ENCODE measurements around the gene PPP6R2. TPM values are rescaled to one million over a fixed set of nuclear protein-coding genes. Genes with fewer than 3 reads are reported as not detected.
"Not testable (repeated sequence)": the region's sequence is repeated elsewhere in the genome, so short reads cannot be mapped to it uniquely, and the experiment has no call there.

PPP6R2 gene
- total RNA-seq, 1 experiment from 2014 or later = 60.6 TPM

DNA sequence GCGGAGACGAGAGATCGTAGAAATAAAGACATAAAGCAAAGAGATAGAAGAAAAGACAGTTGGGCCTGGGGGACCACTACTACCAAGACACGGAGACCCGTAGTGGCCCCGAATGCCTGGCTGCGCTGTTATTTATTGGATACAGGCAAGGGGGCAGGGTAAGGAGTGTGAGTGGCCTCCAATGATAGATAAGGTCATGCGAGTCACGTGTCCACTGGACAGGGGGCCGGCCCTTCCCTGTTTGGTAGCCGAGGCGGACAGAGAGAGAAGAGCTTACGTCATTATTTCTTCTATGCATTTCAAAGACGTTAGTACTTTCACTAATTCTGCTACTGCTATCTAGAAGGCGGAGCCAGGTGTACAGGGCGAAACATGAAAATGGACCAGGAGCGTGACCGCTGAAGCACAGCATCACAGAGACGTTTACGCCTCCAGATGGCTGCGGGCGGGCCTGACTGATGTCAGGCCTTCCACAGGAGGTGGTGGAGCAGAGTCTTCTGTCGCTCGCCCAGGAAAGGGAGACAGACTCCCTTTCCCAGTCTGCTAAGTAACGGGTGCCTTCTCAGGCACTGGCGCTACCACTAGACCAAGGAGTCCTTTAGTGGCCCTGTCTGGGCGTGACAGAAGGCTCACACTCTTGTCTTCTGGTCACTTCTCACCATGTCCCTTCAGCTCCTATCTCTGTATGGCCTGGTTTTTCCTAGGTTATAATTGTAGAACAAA lies 24.8 kb downstream of the PPP6R2 start:
- no peak overlapping the region for H3K4me3 ChIP-seq
- DNase-seq = no peak
- H3K36me3 ChIP-seq = peaks cover 46% of the 10 kb centered on the region
- no peaks in the 10 kb centered on the region; the same call in 1 of the 2 replicates for H3K9me3 ChIP-seq (replicated peaks)
- no peak overlapping the region for H3K27ac ChIP-seq
- no peaks in the 10 kb centered on the region for H3K4me1 ChIP-seq
- H3K27me3 ChIP-seq = no peaks in the 10 kb centered on the region

DNA sequence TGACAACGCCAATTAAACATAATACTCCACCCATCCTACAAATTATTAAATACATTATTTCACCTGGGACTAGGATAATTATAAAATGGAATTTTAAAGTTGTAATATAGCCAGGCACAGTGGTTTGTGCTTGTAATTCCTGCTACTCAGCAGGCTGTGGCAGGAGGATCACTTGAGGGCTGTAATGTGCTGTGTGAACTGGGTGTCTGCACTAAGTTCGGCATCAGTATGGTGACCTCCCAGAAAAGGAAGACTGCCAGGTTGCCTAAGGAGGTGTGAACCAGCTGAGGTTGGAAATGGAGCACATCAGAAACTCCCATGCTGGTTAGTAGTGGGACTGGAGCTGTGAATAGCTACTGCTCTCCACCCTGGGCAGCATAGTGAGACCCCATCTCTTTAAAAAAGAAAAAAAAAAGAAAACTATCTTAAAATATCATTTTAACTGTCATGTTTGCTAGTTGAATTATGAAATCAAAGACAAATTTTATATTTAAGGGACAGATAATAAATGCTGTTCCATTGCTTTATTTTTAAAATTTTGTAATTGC lies 28.0 kb downstream of the PPP6R2 start:
- no peak overlapping the region for H3K4me3 ChIP-seq
- peaks cover 64% of the 10 kb centered on the region for H3K36me3 ChIP-seq
- no peak overlapping the region for H3K27ac ChIP-seq
- H3K9me3 ChIP-seq (replicated peaks) = no peaks in the 10 kb centered on the region; the same call in 1 of the 2 replicates
- no peaks in the 10 kb centered on the region for H3K27me3 ChIP-seq
- no peak for DNase-seq
- no peaks in the 10 kb centered on the region for H3K4me1 ChIP-seq

DNA sequence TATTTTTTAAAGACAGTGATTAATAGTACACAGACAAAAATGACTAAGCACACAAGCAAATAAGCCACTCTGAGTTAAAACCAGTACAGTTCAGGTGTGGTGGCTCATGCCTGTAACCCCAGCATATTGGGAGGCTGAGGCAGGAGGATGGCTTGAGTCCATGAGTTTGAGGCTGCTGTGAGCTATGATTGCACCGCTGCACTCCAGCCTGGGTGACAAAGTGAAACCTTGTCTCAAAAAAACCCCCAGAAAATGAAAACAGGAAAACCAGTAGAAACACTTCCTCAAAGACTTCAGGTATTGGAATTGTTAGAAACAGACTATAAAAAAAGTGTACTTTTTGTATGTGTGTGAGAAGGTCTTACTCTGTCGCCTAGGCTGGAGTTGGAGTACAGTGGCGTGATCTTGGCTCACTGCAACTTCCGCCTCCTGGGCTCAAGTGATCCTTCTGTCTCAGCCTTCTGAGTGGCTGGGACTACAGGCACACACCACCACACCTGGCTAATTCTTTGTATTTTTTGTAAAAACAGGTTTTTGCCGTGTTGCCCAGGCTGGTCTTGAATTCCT lies 33.0 kb downstream of the PPP6R2 start:
- Histone ChIP-seq H3K9me3 (replicated peaks) (0 out of 2 replicates have a peak, but pooled peaks cover 4% of the 10 kb centered on the region), H3K27ac (no peak overlapping the region), H3K4me3 (no peak overlapping the region), H3K36me3 (peaks cover 80% of the 10 kb centered on the region), H3K4me1 (no peaks in the 10 kb centered on the region), H3K27me3 (no peaks in the 10 kb centered on the region)
- DNase-seq = no peak

DNA sequence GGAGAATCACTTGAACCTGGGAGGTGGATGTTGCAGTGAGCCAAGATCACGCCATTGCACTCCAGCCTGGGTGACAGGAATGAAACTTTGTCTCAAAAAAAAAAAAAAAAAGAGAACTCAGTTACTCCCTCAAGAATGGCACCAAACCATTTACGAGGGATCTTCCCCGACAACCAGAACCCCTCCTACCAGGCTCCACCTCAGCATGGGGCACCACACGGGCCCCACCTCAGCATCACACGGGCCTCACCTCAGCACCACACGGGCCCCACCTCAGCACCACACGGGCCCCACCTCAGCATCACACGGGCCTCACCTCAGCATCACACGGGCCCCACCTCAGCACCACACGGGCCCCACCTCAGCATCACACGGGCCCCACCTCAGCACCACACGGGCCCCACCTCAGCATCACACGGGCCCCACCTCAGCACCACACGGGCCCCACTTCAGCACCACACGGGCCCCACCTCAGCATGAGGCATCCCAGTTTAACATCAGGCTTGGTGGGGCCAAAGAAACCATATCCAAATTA lies 38.0 kb downstream of the PPP6R2 start:
- not testable (repeated sequence) for H3K4me1 ChIP-seq; H3K27ac ChIP-seq; H3K27me3 ChIP-seq; H3K9me3 ChIP-seq (replicated peaks); DNase-seq; H3K4me3 ChIP-seq
- H3K36me3 ChIP-seq = peaks cover 51% of the 10 kb centered on the region

DNA sequence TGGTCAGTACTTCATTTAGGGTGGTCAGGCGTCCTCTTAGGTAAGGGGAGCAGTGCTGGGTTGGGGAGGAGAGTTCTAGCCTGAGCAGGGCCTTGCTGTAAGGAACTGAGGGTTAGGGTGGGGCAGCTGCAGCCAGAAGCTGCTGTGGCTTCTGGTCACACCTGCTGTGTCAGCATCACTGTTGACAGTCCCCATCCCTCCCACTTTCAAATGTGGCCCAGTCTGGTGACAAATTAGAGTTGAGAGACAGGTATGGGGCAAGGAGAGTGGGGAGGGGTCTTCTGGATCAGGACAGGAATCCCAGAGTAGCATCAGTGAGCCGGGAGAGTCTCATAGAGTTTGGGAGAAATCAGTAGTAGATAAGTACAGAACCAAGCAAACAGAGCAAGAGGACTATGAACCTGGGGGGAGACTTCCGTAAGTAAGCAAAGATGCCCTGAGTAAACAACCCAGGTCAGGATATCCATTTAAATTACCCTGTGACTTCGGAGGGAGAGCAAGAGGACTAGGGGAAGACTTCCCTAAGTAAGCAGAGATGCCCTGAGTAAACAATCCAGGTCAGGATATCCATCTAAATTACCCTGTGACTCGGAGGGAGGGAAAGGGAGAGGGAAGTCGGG lies 53.7 kb downstream of the PPP6R2 start:
- Histone ChIP-seq H3K27ac (no peak overlapping the region), H3K27me3 (no peaks in the 10 kb centered on the region), H3K4me3 (no peak overlapping the region), H3K4me1 (peaks cover 9% of the 10 kb centered on the region; the same call in 1 of the 2 replicates), H3K9me3 (replicated peaks) (no peaks in the 10 kb centered on the region), H3K36me3 (peaks cover 50% of the 10 kb centered on the region)
- peak in 1 of 2 experiments; percentile 39 for DNase-seq

DNA sequence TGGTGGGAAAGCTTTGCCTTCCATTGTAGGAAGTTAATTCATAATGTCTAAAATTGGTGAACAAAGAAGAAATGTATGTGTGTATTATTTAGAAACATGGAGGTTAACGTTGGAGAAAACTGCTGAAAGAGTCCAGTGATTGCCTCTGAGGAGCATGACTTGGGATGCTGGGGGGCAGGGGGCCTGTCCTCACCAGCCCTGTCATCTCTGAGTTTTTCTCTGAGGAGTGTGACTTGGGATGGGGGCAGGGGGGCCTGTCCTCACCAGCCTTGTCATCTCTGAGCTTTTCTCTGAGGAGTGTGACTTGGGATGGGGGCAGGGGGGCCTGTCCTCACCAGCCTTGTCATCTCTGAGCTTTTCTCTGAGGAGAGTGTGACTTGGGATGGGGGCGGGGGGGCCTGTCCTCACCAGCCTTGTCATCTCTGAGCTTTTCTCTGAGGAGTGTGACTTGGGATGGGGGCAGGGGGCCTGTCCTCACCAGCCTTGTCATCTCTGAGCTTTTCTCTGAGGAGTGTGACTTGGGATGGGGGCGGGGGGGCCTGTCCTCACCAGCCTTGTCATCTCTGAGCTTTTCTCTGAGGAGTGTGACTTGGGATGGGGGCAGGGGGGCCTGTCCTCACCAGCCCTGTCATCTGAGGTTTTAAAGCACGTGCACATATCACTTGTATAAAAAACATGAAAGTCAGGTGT lies 54.4 kb downstream of the PPP6R2 start:
- H3K36me3 ChIP-seq = peaks cover 47% of the 10 kb centered on the region
- not testable (repeated sequence) for H3K9me3 ChIP-seq (replicated peaks); DNase-seq; H3K27me3 ChIP-seq; H3K4me1 ChIP-seq; H3K27ac ChIP-seq; H3K4me3 ChIP-seq

DNA sequence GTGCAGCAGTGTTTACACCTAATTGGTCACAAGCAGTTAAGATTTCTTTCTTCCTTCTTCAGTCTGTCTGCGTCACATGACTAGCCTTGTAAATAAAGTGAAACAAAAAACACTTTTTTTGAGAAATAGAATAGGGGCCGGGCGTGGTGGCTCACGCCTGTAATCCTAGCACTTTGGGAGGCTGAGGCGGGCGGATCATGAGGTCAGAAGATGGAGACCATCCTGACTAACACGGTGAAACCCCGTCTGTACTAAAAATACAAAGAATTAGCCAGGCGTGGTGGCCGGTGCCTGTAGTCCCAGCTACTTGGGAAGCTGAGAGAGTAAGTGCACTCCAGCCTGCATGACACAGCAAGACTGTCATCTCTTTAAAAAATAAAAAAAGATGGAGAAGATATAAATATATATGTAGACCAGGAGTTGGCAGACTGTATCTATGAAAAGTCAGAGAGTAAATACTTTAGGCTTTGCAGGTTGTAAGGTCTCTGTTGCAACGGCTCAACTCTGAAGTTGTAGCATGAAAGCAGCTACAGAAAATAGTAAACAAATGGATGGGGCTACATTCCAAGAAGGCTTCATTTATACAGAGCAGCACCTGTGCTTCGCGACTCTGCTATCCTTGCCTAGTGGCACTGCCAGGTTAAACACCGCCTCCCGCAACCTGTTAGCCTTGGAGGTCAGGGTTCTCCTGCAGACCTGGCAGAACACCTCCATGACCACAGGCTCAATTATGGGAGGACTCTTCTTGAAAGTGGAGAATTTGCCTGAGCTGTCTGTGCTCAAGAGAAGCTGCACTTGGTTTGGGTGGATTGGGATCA lies 55.9 kb downstream of the PPP6R2 start:
- no peak for DNase-seq
- H3K27ac ChIP-seq = no peak overlapping the region

DNA sequence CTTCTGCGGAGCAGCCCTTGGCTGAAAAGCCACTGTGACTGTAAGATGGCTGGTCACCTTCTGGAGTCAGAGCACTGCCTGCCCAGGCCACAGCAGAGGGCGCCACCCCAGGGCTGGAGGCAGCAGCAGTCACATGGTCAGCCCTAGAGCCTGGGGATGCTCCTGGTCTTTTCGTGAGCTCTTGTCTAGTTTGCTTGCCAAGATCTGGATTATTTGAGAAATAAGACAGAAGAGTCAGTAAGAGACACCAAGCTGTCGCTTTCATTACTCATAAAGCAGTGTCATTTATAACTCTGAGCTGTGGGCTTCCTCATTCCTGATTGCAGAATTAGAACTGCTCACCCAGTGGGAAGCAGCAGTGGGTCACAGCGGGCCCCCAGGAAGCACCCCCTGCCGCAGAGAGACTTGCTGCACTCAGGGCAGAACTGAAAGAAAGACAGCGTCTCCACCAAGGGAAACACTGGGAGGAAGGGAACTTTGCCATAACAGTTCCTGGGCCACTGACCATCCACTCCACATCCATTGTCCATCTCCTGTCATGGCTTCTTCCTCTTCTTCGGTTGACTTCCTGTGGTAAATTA lies 56.7 kb downstream of the PPP6R2 start:
- Histone ChIP-seq H3K36me3 (peaks cover 31% of the 10 kb centered on the region), H3K4me1 (peaks cover 14% of the 10 kb centered on the region; the same call in 1 of the 2 replicates), H3K9me3 (replicated peaks) (no peaks in the 10 kb centered on the region), H3K27me3 (no peaks in the 10 kb centered on the region), H3K4me3 (no peak overlapping the region), H3K27ac (no peak overlapping the region)
- DNase-seq = peak; percentile 38 to 50

More for the DNA sequence above, 55.9 kb downstream of the PPP6R2 start:
- Histone ChIP-seq H3K9me3 (replicated peaks) (no peaks in the 10 kb centered on the region), H3K27me3 (no peaks in the 10 kb centered on the region), H3K4me1 (peaks cover 14% of the 10 kb centered on the region; the same call in 1 of the 2 replicates), H3K36me3 (peaks cover 35% of the 10 kb centered on the region), H3K4me3 (no peak overlapping the region)

DNA sequence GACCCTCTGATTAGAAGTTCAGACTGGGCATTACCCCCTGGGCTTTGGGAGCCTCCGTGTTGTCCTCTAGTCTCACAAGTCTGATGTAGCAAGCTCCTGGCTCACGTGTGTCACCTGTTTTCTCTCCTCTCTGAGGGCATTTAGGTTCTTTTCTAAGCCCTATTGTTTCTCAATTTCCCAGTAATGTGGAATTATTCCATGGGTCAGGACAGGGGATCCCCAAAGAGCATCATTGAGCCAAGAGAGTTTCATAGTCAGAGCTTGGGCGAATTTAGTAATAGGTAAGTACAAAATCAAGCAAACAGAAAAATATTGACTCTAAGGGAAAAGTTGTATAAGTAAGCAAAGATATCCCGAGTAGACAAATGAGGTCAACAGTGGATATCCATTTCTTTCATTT lies 57.3 kb downstream of the PPP6R2 start:
- peaks cover 27% of the 10 kb centered on the region for H3K36me3 ChIP-seq
- H3K4me1 ChIP-seq = peaks cover 14% of the 10 kb centered on the region; the same call in 1 of the 2 replicates
- no peaks in the 10 kb centered on the region for H3K27me3 ChIP-seq
- H3K4me3 ChIP-seq = no peak overlapping the region
- no peaks in the 10 kb centered on the region for H3K9me3 ChIP-seq (replicated peaks)
- DNase-seq = no peak
- no peak overlapping the region for H3K27ac ChIP-seq

DNA sequence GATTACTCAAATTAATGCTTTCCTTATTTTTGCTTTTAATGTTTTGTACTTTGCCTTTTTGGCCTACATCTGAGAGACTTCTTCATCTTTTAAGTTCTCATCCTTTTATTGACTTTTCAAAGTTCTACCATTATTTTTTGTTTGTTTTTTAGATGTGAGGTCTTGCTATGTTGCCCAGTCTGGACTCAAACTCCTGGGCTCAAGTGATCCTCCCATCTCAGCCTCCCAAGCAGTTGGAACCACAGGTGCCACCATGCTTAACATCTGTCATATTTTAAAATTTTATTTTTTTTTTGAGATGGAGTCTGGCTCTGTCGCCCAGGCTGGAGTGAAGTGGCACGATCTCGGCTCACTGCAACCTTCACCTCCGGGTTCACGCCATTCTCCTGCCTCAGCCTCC lies 57.8 kb downstream of the PPP6R2 start:
- peaks cover 14% of the 10 kb centered on the region; the same call in 1 of the 2 replicates for H3K4me1 ChIP-seq
- peaks cover 23% of the 10 kb centered on the region for H3K36me3 ChIP-seq
- no peaks in the 10 kb centered on the region for H3K9me3 ChIP-seq (replicated peaks)
- H3K27me3 ChIP-seq = no peaks in the 10 kb centered on the region
- DNase-seq = no peak
- no peak overlapping the region for H3K27ac ChIP-seq
- H3K4me3 ChIP-seq = no peak overlapping the region

DNA sequence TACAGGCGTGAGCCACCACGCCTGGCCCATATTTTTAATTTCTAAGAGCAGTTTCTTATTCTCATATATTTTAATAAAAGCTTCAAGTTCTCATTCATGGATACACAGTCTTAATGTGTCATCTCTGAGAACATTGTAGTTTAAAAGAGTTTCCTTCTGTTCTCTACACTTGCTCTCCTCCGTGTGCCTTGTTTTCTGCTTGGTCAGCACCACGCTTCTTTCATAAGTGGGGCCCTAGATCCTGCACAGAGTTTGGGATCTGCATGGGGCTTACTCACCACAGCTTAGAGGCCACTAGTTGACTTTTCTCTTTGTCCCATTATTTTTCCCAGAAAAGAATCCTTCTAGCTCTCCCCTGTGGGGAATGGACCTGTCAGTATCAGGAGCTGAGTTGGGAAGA lies 58.8 kb downstream of the PPP6R2 start:
- no peak for DNase-seq
- Histone ChIP-seq H3K27me3 (no peaks in the 10 kb centered on the region), H3K4me3 (no peak overlapping the region), H3K27ac (no peak overlapping the region), H3K4me1 (peaks cover 8% of the 10 kb centered on the region; the same call in 1 of the 2 replicates), H3K36me3 (peaks cover 29% of the 10 kb centered on the region; the same call in 1 of the 2 replicates), H3K9me3 (replicated peaks) (no peaks in the 10 kb centered on the region)

DNA sequence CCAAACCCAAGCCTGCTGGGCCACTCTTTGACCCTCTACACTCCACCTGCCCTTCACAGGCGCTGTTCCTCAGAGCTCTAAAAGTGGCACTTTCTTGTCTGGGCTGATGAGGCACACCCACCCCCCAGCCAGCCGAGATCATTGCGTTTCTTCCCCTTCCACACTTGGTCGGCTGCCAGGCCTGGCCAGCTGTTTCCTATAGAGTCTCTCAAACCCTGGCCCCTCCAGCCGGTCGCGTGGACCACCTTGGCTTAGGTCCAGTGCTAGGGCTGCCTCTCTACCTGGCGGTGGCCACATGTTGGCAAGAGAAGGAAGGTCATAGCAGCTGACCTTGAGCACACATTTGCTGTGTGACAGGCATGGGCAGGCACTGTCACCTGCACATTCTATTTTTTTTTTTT lies 60.6 kb downstream of the PPP6R2 start:
- Histone ChIP-seq H3K27ac (no peak overlapping the region), H3K4me3 (no peak overlapping the region), H3K27me3 (no peaks in the 10 kb centered on the region), H3K36me3 (peaks cover 38% of the 10 kb centered on the region), H3K9me3 (replicated peaks) (no peaks in the 10 kb centered on the region), H3K4me1 (peaks cover 5% of the 10 kb centered on the region; the same call in 1 of the 2 replicates)
- DNase-seq = peak; percentile 74 to 79

DNA sequence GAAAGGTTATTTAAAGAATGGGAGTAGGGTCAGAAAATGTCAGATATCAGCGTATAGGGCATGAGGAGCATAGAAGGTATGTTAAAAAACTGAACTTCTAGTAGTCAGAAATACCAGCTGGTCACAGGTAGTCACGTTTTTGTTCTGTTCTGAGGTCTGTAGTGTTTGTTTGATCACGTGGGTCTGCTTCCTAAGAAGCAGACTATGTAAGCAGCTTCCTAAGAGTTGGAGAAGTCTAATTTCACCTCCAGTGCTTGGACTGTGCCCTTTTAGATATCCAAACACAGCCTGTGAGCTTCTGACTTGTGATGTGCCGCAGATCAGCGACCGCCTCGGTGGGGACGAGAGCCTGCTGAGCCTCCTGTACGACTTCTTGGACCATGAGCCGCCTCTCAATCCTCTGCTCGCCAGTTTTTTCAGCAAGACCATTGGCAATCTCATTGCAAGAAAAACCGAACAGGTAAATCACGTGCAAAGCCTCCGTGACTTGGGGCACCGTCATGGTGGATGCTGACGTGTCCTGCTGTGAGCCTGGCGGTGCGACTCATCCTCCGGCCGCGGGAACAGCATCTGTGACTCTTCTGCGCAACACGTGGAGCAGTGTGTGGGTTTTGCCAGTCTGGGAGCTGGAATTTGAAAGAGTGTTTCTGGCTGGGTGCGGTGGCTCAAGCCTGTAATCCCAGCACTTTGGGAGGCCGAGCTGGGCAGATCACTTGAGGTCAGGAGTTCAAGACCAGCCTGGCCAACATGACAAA lies 63.5 kb downstream of the PPP6R2 start:
- no peak for DNase-seq
- Histone ChIP-seq H3K4me3 (no peak overlapping the region), H3K27ac (no peak overlapping the region), H3K4me1 (peaks cover 5% of the 10 kb centered on the region; the same call in 1 of the 2 replicates), H3K36me3 (peaks cover 39% of the 10 kb centered on the region), H3K9me3 (replicated peaks) (no peaks in the 10 kb centered on the region), H3K27me3 (no peaks in the 10 kb centered on the region)

All from SJCRH30 (cell line).